Measurements from ENCODE around the gene CALHM5. TPM values are rescaled to one million over a fixed set of nuclear protein-coding genes. Genes with fewer than 3 reads are reported as not detected.

Gene CALHM5, protein sequence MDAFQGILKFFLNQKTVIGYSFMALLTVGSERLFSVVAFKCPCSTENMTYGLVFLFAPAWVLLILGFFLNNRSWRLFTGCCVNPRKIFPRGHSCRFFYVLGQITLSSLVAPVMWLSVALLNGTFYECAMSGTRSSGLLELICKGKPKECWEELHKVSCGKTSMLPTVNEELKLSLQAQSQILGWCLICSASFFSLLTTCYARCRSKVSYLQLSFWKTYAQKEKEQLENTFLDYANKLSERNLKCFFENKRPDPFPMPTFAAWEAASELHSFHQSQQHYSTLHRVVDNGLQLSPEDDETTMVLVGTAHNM
- polyA plus RNA-seq, result under 1 TPM; under 0.01 to 0.66 (median 0.21) TPM
- long read RNA-seq, donor 1, full-length matches to known transcripts, result 2 of 2 reads
- long read RNA-seq, donor 1, partial matches to known transcripts, result 0 of 2 reads
- long read RNA-seq, donor 1, other reads (novel, unspliced or antisense), result 0 of 2 reads
- long read RNA-seq, donor 2, result 0 reads
- long read RNA-seq, donor 3, result 0 reads
- long read RNA-seq, donor 4, result 0 reads
- long read RNA-seq, donor 5, result 0 reads
- long read RNA-seq, donor 6, result 0 reads
- long read RNA-seq, donor 7, full-length matches to known transcripts, result 7 of 7 reads
- long read RNA-seq, donor 7, partial matches to known transcripts, result 0 of 7 reads
- long read RNA-seq, donor 7, other reads (novel, unspliced or antisense), result 0 of 7 reads
- long read RNA-seq, donor 8, full-length matches to known transcripts, result 1 of 1 reads
- long read RNA-seq, donor 8, partial matches to known transcripts, result 0 of 1 reads
- long read RNA-seq, donor 8, other reads (novel, unspliced or antisense), result 0 of 1 reads
- long read RNA-seq, donor 9, result 0 reads
- long read RNA-seq, donor 10, full-length matches to known transcripts, result 4 of 4 reads
- long read RNA-seq, donor 10, partial matches to known transcripts, result 0 of 4 reads
- long read RNA-seq, donor 10, other reads (novel, unspliced or antisense), result 0 of 4 reads

DNA sequence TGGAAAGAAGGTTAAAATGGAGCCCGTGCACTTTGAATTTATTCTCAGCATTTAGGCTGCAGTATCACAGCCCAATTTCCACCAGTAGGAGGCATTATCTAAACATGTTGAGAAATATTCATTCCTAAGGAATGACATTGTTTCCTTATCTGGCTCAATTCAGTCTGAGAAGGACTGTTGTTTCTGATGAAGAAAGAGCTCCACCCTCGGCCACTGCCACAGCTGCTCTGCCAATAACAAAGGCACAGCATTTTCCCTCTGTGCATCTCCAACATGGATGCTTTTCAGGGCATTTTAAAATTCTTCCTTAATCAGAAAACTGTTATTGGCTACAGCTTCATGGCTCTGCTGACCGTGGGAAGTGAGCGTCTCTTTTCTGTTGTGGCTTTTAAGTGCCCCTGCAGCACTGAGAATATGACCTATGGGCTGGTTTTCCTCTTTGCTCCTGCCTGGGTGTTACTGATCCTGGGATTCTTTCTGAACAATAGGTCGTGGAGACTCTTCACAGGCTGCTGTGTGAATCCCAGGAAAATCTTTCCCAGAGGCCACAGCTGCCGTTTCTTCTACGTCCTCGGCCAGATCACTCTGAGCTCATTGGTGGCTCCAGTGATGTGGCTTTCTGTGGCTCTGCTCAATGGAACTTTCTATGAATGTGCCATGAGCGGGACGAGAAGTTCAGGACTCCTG, at the start of gene CALHM5:
TSS of gene CALHM5 (plus strand) at position 216 of the 687 bp plus-strand sequence. CDS start at position 274, 58 bp downstream.
- H3K27ac ChIP-seq (ENCODE audit: low read depth in 1 of 3, low read length in 2 of 3), result peak within 1 kb of the TSS in 2 of 3 donors; percentile 50 to 94
- H3K36me3 ChIP-seq (ENCODE audit: control insufficient read depth in 3 of 3, insufficient read depth in 2 of 3, low read depth in 1 of 3, low read length in 3 of 3), result no peaks in the 10 kb centered on the region
- no peaks in the 10 kb centered on the region for H3K9me3 ChIP-seq (ENCODE audit: control insufficient read depth in 2 of 2, insufficient read depth in 1 of 2, low read depth in 1 of 2, low read length in 1 of 2)
- H3K27me3 ChIP-seq (ENCODE audit: control insufficient read depth in 3 of 3, insufficient read depth in 3 of 3, low read length in 3 of 3), result no peaks in the 10 kb centered on the region
- FAIRE-seq, result no peak
- peak; percentile 30 to 31 for DNase-seq
- 46 to 56% (median 49%) methylated on average over 10 of the region's 10 CpGs for WGBS, 3 donors
- H3K4me1 ChIP-seq (ENCODE audit: control insufficient read depth in 3 of 3, insufficient read depth in 2 of 3, low read depth in 1 of 3, low read length in 2 of 3), result peaks cover 0 to 3% (median 0%) of the 10 kb centered on the region in 3 donors
- peak within 1 kb of the TSS in 1 of 3 donors; percentile 14 for H3K4me3 ChIP-seq (ENCODE audit: low read depth in 1 of 3, low read length in 3 of 3)

- no peaks in the 10 kb centered on the region for H3K9me3 ChIP-seq (ENCODE audit: control insufficient read depth in 2 of 2, insufficient read depth in 1 of 2, low read depth in 1 of 2, low read length in 1 of 2)
- H3K27me3 ChIP-seq (ENCODE audit: control insufficient read depth in 3 of 3, insufficient read depth in 3 of 3, low read length in 3 of 3), result peaks cover 0 to 20% (median 0%) of the 10 kb centered on the region in 3 donors
- no peaks in the 10 kb centered on the region for H3K36me3 ChIP-seq (ENCODE audit: control insufficient read depth in 3 of 3, insufficient read depth in 2 of 3, low read depth in 1 of 3, low read length in 3 of 3)
- peak; percentile 50 to 74 for DNase-seq
- H3K4me3 ChIP-seq (ENCODE audit: low read depth in 1 of 3, low read length in 3 of 3), result peak overlapping the region; percentile 32 to 62 (median 48)
- FAIRE-seq, result no peak
- peak overlapping the region in 1 of 3 donors; percentile 8 for H3K27ac ChIP-seq (ENCODE audit: low read depth in 1 of 3, low read length in 2 of 3)
- peaks cover 0 to 3% (median 0%) of the 10 kb centered on the region in 3 donors for H3K4me1 ChIP-seq (ENCODE audit: control insufficient read depth in 3 of 3, insufficient read depth in 2 of 3, low read depth in 1 of 3, low read length in 2 of 3)
- WGBS, 3 donors, result 9 to 12% (median 10%) methylated on average over 74 to 84 of the region's 84 CpGs
These were observed 49.2 kb upstream of the CALHM5 start for GRCh38 chr6:116461932-116462885.

DNA sequence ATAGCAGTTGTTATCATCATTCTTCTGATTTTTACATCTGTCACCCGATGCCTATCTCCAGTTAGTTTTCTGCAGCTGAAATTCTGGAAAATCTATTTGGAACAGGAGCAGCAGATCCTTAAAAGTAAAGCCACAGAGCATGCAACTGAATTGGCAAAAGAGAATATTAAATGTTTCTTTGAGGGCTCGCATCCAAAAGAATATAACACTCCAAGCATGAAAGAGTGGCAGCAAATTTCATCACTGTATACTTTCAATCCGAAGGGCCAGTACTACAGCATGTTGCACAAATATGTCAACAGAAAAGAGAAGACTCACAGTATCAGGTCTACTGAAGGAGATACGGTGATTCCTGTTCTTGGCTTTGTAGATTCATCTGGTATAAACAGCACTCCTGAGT, 48.1 kb upstream of the CALHM5 start:
- Histone ChIP-seq H3K4me1 (ENCODE audit: control insufficient read depth in 3 of 3, insufficient read depth in 2 of 3, low read depth in 1 of 3, low read length in 2 of 3) (peaks cover 0 to 3% (median 0%) of the 10 kb centered on the region in 3 donors), H3K9me3 (ENCODE audit: control insufficient read depth in 2 of 2, insufficient read depth in 1 of 2, low read depth in 1 of 2, low read length in 1 of 2) (no peaks in the 10 kb centered on the region), H3K4me3 (ENCODE audit: low read depth in 1 of 3, low read length in 3 of 3) (no peak overlapping the region), H3K27me3 (ENCODE audit: control insufficient read depth in 3 of 3, insufficient read depth in 3 of 3, low read length in 3 of 3) (peaks cover 0 to 20% (median 0%) of the 10 kb centered on the region in 3 donors), H3K27ac (ENCODE audit: low read depth in 1 of 3, low read length in 2 of 3) (no peak overlapping the region), H3K36me3 (ENCODE audit: control insufficient read depth in 3 of 3, insufficient read depth in 2 of 3, low read depth in 1 of 3, low read length in 3 of 3) (no peaks in the 10 kb centered on the region)
- DNase-seq (no peak), FAIRE-seq (no peak)
- 91 to 95% (median 91%) methylated on average over 4 of the region's 4 CpGs for WGBS, 3 donors

- FAIRE-seq, result no peak
- WGBS, 3 donors, result 43 to 51% (median 47%) methylated on average over 5 of the region's 5 CpGs
- no peaks in the 10 kb centered on the region for H3K36me3 ChIP-seq (ENCODE audit: control insufficient read depth in 3 of 3, insufficient read depth in 2 of 3, low read depth in 1 of 3, low read length in 3 of 3)
- no peak overlapping the region for H3K27ac ChIP-seq (ENCODE audit: low read depth in 1 of 3, low read length in 2 of 3)
- peaks cover 0 to 3% (median 0%) of the 10 kb centered on the region in 3 donors for H3K4me1 ChIP-seq (ENCODE audit: control insufficient read depth in 3 of 3, insufficient read depth in 2 of 3, low read depth in 1 of 3, low read length in 2 of 3)
- H3K27me3 ChIP-seq (ENCODE audit: control insufficient read depth in 3 of 3, insufficient read depth in 3 of 3, low read length in 3 of 3), result peaks cover 0 to 16% (median 0%) of the 10 kb centered on the region in 3 donors
- no peak overlapping the region for H3K4me3 ChIP-seq (ENCODE audit: low read depth in 1 of 3, low read length in 3 of 3)
- DNase-seq, result no peak
- no peaks in the 10 kb centered on the region for H3K9me3 ChIP-seq (ENCODE audit: control insufficient read depth in 2 of 2, insufficient read depth in 1 of 2, low read depth in 1 of 2, low read length in 1 of 2)
These were observed 46.2 kb upstream of the CALHM5 start for GRCh38 chr6:116465246-116465645.

GRCh38 chr6:116467096-116467495, 44.3 kb upstream of the CALHM5 start:
- 96 to 100% (median 100%) methylated on average over 1 of the region's 1 CpG for WGBS, 3 donors
- Histone ChIP-seq H3K4me1 (ENCODE audit: control insufficient read depth in 3 of 3, insufficient read depth in 2 of 3, low read depth in 1 of 3, low read length in 2 of 3) (peaks cover 0 to 3% (median 0%) of the 10 kb centered on the region in 3 donors), H3K9me3 (ENCODE audit: control insufficient read depth in 2 of 2, insufficient read depth in 1 of 2, low read depth in 1 of 2, low read length in 1 of 2) (no peaks in the 10 kb centered on the region), H3K27ac (ENCODE audit: low read depth in 1 of 3, low read length in 2 of 3) (no peak overlapping the region), H3K4me3 (ENCODE audit: low read depth in 1 of 3, low read length in 3 of 3) (no peak overlapping the region), H3K36me3 (ENCODE audit: control insufficient read depth in 3 of 3, insufficient read depth in 2 of 3, low read depth in 1 of 3, low read length in 3 of 3) (no peaks in the 10 kb centered on the region), H3K27me3 (ENCODE audit: control insufficient read depth in 3 of 3, insufficient read depth in 3 of 3, low read length in 3 of 3) (peaks cover 0 to 12% (median 0%) of the 10 kb centered on the region in 3 donors)
- FAIRE-seq, result no peak
- no peak for DNase-seq

- DNase-seq, result no peak
These were observed 43.9 kb upstream of the CALHM5 start for GRCh38 chr6:116467514-116467913.

GRCh38 chr6:116468293-116468692, 43.1 kb upstream of the CALHM5 start:
- 47 to 76% (median 59%) methylated on average over 1 of the region's 1 CpG for WGBS, 3 donors
- Histone ChIP-seq H3K27me3 (ENCODE audit: control insufficient read depth in 3 of 3, insufficient read depth in 3 of 3, low read length in 3 of 3) (peaks cover 0 to 3% (median 0%) of the 10 kb centered on the region in 3 donors), H3K27ac (ENCODE audit: low read depth in 1 of 3, low read length in 2 of 3) (no peak overlapping the region), H3K4me3 (ENCODE audit: low read depth in 1 of 3, low read length in 3 of 3) (no peak overlapping the region), H3K4me1 (ENCODE audit: control insufficient read depth in 3 of 3, insufficient read depth in 2 of 3, low read depth in 1 of 3, low read length in 2 of 3) (no peaks in the 10 kb centered on the region), H3K36me3 (ENCODE audit: control insufficient read depth in 3 of 3, insufficient read depth in 2 of 3, low read depth in 1 of 3, low read length in 3 of 3) (no peaks in the 10 kb centered on the region), H3K9me3 (ENCODE audit: control insufficient read depth in 2 of 2, insufficient read depth in 1 of 2, low read depth in 1 of 2, low read length in 1 of 2) (no peaks in the 10 kb centered on the region)
- FAIRE-seq (no peak), DNase-seq (no peak)

More at GRCh38 chr6:116467514-116467913, 43.9 kb upstream of the CALHM5 start:
- Histone ChIP-seq H3K4me1 (ENCODE audit: control insufficient read depth in 3 of 3, insufficient read depth in 2 of 3, low read depth in 1 of 3, low read length in 2 of 3) (peaks cover 0 to under 1% (median 0%) of the 10 kb centered on the region in 3 donors), H3K27ac (ENCODE audit: low read depth in 1 of 3, low read length in 2 of 3) (no peak overlapping the region), H3K27me3 (ENCODE audit: control insufficient read depth in 3 of 3, insufficient read depth in 3 of 3, low read length in 3 of 3) (peaks cover 0 to 9% (median 0%) of the 10 kb centered on the region in 3 donors), H3K4me3 (ENCODE audit: low read depth in 1 of 3, low read length in 3 of 3) (no peak overlapping the region), H3K36me3 (ENCODE audit: control insufficient read depth in 3 of 3, insufficient read depth in 2 of 3, low read depth in 1 of 3, low read length in 3 of 3) (no peaks in the 10 kb centered on the region), H3K9me3 (ENCODE audit: control insufficient read depth in 2 of 2, insufficient read depth in 1 of 2, low read depth in 1 of 2, low read length in 1 of 2) (no peaks in the 10 kb centered on the region)
- FAIRE-seq, result no peak
